Smooth muscle cell (in vitro differentiated cells): ENCODE data around the gene PDE4A. TPM values are rescaled to one million over a fixed set of nuclear protein-coding genes. Genes with fewer than 3 reads are reported as not detected.

Experiments used
- DNase-seq: peaks from one replicate; lab custom pipeline; 2025; ENCODE audit not compliant: unreplicated experiment; lab: John Stamatoyannopoulos, UW
- H2AFZ ChIP-seq: fragments of 200-600 bp; sonication (generic); 2 replicates; pipeline ENCODE4 v1.6.0; 2016; ENCODE audit warnings: antibody characterized with exemption, low read depth, mild to moderate bottlenecking
- H3F3A ChIP-seq: fragments of 200-600 bp; sonication (generic); 2 replicates; pipeline ENCODE4 v1.6.0; 2017; ENCODE audit warnings: antibody characterized with exemption, low read depth
- H3K27ac ChIP-seq: fragments of 200-600 bp; sonication (generic); 2 replicates; pipeline ENCODE4 v1.5.1; 2016; ENCODE audit warnings: low read depth, mild to moderate bottlenecking
- H3K27me3 ChIP-seq: fragments of 200-600 bp; sonication (generic); 2 replicates; pipeline ENCODE4 v1.6.1; 2016; ENCODE audit warnings: low read depth, mild to moderate bottlenecking
- H3K36me3 ChIP-seq: fragments of 200-600 bp; sonication (generic); 2 replicates; pipeline ENCODE4 v1.5.1; 2016; ENCODE audit warnings: low read depth
- H3K4me1 ChIP-seq: fragments of 200-600 bp; sonication (generic); 2 replicates; pipeline ENCODE4 v1.5.1; 2016; ENCODE audit warnings: low read depth
- H3K4me2 ChIP-seq: fragments of 200-600 bp; sonication (generic); 2 replicates; pipeline ENCODE4 v1.6.0; 2016; ENCODE audit warnings: mild to moderate bottlenecking
- H3K4me3 ChIP-seq: fragments of 200-600 bp; sonication (generic); 2 replicates; pipeline ENCODE4 v1.5.1; 2016; ENCODE audit warnings: mild to moderate bottlenecking
- H3K79me2 ChIP-seq: fragments of 200-600 bp; sonication (generic); 2 replicates; pipeline ENCODE4 v1.6.0; 2016; ENCODE audit warnings: low read depth, mild to moderate bottlenecking
- H3K9ac ChIP-seq: fragments of 200-600 bp; sonication (generic); 2 replicates; pipeline ENCODE4 v1.6.0; 2016; ENCODE audit warnings: low read depth
- H3K9me3 ChIP-seq: fragments of 200-600 bp; sonication (generic); replicated peaks from 2 replicates; pipeline ENCODE4 v1.5.1; 2016; ENCODE audit warnings: low read depth
- H4K20me1 ChIP-seq: fragments of 200-600 bp; sonication (generic); 2 replicates; pipeline ENCODE4 v1.6.0; 2016; ENCODE audit warnings: low read depth
- WGBS: methylation state at CpG from one replicate; pipeline ENCODE4 v1.1.7; 2016; ENCODE audit warnings: low lambda C conversion rate; 5-methylcytosine and 5-hydroxymethylcytosine counted together
- polyA plus RNA-seq: library from polyadenylated mRNA; unstranded; fragments of >200 nt; fragmentation: Nextera tagmentation; extraction: Ambion mirVana; gene quantifications from 2 replicates; pipeline ENCODE4 v1.2.1, GENCODE V29; 2016
- total RNA-seq: library from RNA; depleted of rRNA; stranded (reverse); fragments of >200 nt; gene quantifications from 2 replicates; pipeline ENCODE4 v1.2.3, GENCODE V29; 2014
- TF ChIP-seq, protein P1 (sequence below): fragments of 200-600 bp; sonication (generic); IDR thresholded peaks from 2 replicates; pipeline ENCODE4 v1.5.1; 2017; ENCODE audit warnings: borderline replicate concordance, mild to moderate bottlenecking, antibody characterized with exemption; ENCODE audit not compliant: insufficient read depth, poor library complexity, severe bottlenecking

The PDE4A gene
- total and polyA plus RNA-seq, 2 experiments from 2014 or later, result 2.7 to 16.4 TPM

DNA sequence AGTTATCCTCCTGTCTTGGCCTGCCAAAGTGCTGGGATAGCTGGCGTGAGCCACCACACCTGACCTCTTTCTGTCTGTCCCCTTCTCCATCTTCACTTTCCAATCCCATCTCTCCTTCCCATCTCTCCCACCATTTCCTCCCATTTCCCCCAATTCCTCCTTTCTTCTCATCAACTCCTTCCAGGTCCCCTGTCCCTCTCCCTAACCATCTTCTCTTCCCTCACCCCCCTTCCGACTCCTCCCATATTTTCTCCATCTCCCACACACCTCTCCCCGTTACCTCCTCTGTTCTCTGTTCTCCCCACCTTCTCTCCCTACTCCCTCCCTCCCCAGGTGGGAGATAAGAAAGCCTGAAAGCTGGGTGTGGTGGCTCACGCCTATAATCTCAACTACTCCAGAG, 42.2 kb downstream of the PDE4A start:
- DNase-seq, result no peak
- H3K4me3 ChIP-seq, result no peak overlapping the region

DNA sequence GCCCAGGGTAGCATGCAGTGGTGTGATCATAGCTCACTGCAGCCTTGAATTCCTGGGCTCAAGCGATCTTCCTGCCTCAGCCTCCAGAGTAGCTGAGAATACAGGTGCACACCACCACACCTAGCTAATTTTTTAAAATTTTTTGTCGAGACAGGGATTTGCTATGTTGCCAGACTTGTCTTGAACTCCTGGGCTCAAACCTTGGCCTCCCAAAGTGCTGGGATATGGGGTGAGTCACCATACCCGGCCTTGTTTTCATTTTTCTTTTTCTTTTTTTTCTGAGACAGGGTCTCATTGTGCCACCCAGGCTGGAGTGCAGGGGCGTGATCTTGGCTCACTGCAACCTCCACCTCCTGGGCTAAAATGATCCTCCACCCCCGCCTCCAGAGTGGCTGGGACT, 44.1 kb downstream of the PDE4A start:
- no peak for DNase-seq
- H2AFZ ChIP-seq, result no peak overlapping the region
- H3K9me3 ChIP-seq, result no peaks in the 10 kb centered on the region
- H3K36me3 ChIP-seq, result no peaks in the 10 kb centered on the region
- no peak overlapping the region for H3K9ac ChIP-seq
- H3K79me2 ChIP-seq, result no peaks in the 10 kb centered on the region
- H3K27me3 ChIP-seq, result no peaks in the 10 kb centered on the region
- H3K27ac ChIP-seq, result no peak overlapping the region
- no peak overlapping the region for H3K4me2 ChIP-seq
- TF ChIP-seq, protein P1, sequence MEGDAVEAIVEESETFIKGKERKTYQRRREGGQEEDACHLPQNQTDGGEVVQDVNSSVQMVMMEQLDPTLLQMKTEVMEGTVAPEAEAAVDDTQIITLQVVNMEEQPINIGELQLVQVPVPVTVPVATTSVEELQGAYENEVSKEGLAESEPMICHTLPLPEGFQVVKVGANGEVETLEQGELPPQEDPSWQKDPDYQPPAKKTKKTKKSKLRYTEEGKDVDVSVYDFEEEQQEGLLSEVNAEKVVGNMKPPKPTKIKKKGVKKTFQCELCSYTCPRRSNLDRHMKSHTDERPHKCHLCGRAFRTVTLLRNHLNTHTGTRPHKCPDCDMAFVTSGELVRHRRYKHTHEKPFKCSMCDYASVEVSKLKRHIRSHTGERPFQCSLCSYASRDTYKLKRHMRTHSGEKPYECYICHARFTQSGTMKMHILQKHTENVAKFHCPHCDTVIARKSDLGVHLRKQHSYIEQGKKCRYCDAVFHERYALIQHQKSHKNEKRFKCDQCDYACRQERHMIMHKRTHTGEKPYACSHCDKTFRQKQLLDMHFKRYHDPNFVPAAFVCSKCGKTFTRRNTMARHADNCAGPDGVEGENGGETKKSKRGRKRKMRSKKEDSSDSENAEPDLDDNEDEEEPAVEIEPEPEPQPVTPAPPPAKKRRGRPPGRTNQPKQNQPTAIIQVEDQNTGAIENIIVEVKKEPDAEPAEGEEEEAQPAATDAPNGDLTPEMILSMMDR, result no peak
- no peak overlapping the region for H3K4me3 ChIP-seq
- H4K20me1 ChIP-seq, result no peaks in the 10 kb centered on the region
- 94% methylated on average over 5 of the region's 5 CpGs for WGBS
- H3F3A ChIP-seq, result no peaks in the 10 kb centered on the region
- peaks cover 3% of the 10 kb centered on the region for H3K4me1 ChIP-seq

More for the DNA sequence above, 42.2 kb downstream of the PDE4A start:
- TF ChIP-seq, protein P1, result no peak
- Histone ChIP-seq H3K9me3 (no peaks in the 10 kb centered on the region), H3K36me3 (no peaks in the 10 kb centered on the region), H3K9ac (no peak overlapping the region), H4K20me1 (no peaks in the 10 kb centered on the region), H3K4me1 (no peaks in the 10 kb centered on the region), H3K79me2 (no peaks in the 10 kb centered on the region), H3K4me2 (no peak overlapping the region), H2AFZ (no peak overlapping the region), H3F3A (no peaks in the 10 kb centered on the region), H3K27ac (no peak overlapping the region), H3K27me3 (no peaks in the 10 kb centered on the region)
- WGBS, result 98% methylated on average over 4 of the region's 4 CpGs

DNA sequence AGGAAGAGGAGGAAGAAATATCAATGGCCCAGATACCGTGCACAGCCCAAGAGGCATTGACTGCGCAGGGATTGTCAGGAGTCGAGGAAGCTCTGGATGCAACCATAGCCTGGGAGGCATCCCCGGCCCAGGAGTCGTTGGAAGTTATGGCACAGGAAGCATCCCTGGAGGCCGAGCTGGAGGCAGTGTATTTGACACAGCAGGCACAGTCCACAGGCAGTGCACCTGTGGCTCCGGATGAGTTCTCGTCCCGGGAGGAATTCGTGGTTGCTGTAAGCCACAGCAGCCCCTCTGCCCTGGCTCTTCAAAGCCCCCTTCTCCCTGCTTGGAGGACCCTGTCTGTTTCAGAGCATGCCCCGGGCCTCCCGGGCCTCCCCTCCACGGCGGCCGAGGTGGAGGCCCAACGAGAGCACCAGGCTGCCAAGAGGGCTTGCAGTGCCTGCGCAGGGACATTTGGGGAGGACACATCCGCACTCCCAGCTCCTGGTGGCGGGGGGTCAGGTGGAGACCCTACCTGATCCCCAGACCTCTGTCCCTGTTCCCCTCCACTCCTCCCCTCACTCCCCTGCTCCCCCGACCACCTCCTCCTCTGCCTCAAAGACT, 46.9 kb downstream of the PDE4A start:
- H3K27me3 ChIP-seq, result no peaks in the 10 kb centered on the region
- WGBS, result 92% methylated on average over 19 of the region's 20 CpGs
- no peaks in the 10 kb centered on the region for H3K79me2 ChIP-seq
- H3K4me2 ChIP-seq, result no peak overlapping the region
- H3K9ac ChIP-seq, result no peak overlapping the region
- TF ChIP-seq, protein P1, result no peak
- no peaks in the 10 kb centered on the region for H4K20me1 ChIP-seq
- H3K4me1 ChIP-seq, result peaks cover 3% of the 10 kb centered on the region
- no peak overlapping the region for H3K27ac ChIP-seq
- no peak overlapping the region for H2AFZ ChIP-seq
- H3K4me3 ChIP-seq, result no peak overlapping the region
- no peak for DNase-seq
- no peaks in the 10 kb centered on the region for H3F3A ChIP-seq
- no peaks in the 10 kb centered on the region for H3K36me3 ChIP-seq
- H3K9me3 ChIP-seq, result no peaks in the 10 kb centered on the region

DNA sequence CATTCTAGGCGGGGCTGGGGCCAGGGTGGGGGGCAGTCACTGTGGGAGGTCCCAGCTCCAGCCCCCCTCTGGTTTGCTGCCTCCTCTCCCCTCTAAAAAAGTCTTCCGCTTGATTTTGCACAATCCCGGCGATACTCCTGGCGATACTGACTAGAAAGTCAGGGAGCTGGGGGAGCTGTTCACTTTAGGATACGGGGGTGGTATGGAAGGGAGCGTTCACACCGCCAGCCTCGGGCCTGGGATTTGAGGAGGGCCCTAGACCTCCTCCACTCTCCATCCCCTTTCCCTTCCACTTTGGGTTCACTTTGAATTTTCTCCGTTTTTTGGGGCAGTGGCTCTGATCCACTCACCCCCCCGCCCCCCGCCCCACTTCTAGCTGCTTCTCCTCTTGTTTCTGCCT, 47.8 kb downstream of the PDE4A start:
- H3K36me3 ChIP-seq, result no peaks in the 10 kb centered on the region
- TF ChIP-seq, protein P1, result no peak
- H3K27ac ChIP-seq, result no peak overlapping the region
- no peak overlapping the region for H3K9ac ChIP-seq
- H3K4me2 ChIP-seq, result no peak overlapping the region
- H3K9me3 ChIP-seq, result no peaks in the 10 kb centered on the region
- no peak overlapping the region for H2AFZ ChIP-seq
- H3F3A ChIP-seq, result no peaks in the 10 kb centered on the region
- H3K4me1 ChIP-seq, result peaks cover 3% of the 10 kb centered on the region
- 90% methylated on average over 12 of the region's 12 CpGs for WGBS
- no peak overlapping the region for H3K4me3 ChIP-seq
- H4K20me1 ChIP-seq, result no peaks in the 10 kb centered on the region
- no peak for DNase-seq
- no peaks in the 10 kb centered on the region for H3K27me3 ChIP-seq
- H3K79me2 ChIP-seq, result no peaks in the 10 kb centered on the region
